HFFc6 (cell line): ENCODE measurements around the gene ERAP2. TPM values are rescaled to one million over a fixed set of nuclear protein-coding genes. Genes with fewer than 3 reads are reported as not detected.

Experiments used
- DNase-seq: peaks from one replicate; pipeline ENCODE4 v3.0.0-alpha.2; 2018
- H3K27ac Mint-ChIP-seq: 2 replicates; pipeline ENCODE4 v1.8.0; 2020; ENCODE audit warnings: mild to moderate bottlenecking, mixed read lengths
- H3K27me3 Mint-ChIP-seq: 2 replicates; pipeline ENCODE4 v1.8.0; 2021; ENCODE audit warnings: mild to moderate bottlenecking, moderate library complexity, mixed read lengths; ENCODE audit not compliant: insufficient read depth
- H3K36me3 Mint-ChIP-seq: 2 replicates; pipeline ENCODE4 v1.8.0; 2021; ENCODE audit warnings: low read depth, mixed read lengths
- H3K4me1 Mint-ChIP-seq: 2 replicates; pipeline ENCODE4 v1.8.0; 2020; ENCODE audit warnings: low read depth, mixed read lengths
- H3K4me3 Mint-ChIP-seq: 2 replicates; pipeline ENCODE4 v1.8.0; 2020; ENCODE audit warnings: mild to moderate bottlenecking, moderate library complexity, mixed read lengths
- H3K9me3 Mint-ChIP-seq: 2 replicates; pipeline ENCODE4 v1.8.0; 2020; ENCODE audit warnings: mild to moderate bottlenecking, mixed read lengths
- total RNA-seq, 6 experiments: library from RNA; stranded (reverse); fragmentation: NEBNext Ultra II Directional; extraction: Animal tissue kit (Norgen Biotek cat#: 25700); gene quantifications; 2 replicates in 1 of 6; 3 replicates in 5 of 6; pipeline ENCODE4 v1.2.3, GENCODE V29; 2021
- TF ChIP-seq, protein P1 (sequence below): fragments of 200-600 bp; sonication (generic); IDR thresholded peaks from 2 replicates; pipeline ENCODE4 v1.5.0; 2021; ENCODE audit warnings: antibody characterized with exemption, mild to moderate bottlenecking

ERAP2 gene
- total RNA-seq, 6 experiments from 2014 or later = 0.97 to 2.6 (median 1.5) TPM

- Mint-ChIP-seq H3K9me3 (no peaks in the 10 kb centered on the region), H3K36me3 (no peaks in the 10 kb centered on the region), H3K4me1 (peaks cover 9% of the 10 kb centered on the region), H3K27me3 (peaks cover 24% of the 10 kb centered on the region), H3K4me3 (no peak overlapping the region), H3K27ac (no peak overlapping the region)
- DNase-seq = no peak
- TF ChIP-seq, protein P1, sequence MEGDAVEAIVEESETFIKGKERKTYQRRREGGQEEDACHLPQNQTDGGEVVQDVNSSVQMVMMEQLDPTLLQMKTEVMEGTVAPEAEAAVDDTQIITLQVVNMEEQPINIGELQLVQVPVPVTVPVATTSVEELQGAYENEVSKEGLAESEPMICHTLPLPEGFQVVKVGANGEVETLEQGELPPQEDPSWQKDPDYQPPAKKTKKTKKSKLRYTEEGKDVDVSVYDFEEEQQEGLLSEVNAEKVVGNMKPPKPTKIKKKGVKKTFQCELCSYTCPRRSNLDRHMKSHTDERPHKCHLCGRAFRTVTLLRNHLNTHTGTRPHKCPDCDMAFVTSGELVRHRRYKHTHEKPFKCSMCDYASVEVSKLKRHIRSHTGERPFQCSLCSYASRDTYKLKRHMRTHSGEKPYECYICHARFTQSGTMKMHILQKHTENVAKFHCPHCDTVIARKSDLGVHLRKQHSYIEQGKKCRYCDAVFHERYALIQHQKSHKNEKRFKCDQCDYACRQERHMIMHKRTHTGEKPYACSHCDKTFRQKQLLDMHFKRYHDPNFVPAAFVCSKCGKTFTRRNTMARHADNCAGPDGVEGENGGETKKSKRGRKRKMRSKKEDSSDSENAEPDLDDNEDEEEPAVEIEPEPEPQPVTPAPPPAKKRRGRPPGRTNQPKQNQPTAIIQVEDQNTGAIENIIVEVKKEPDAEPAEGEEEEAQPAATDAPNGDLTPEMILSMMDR = no peak
Observed at GRCh38 chr5:96857454-96857853, 18.8 kb upstream of the ERAP2 start.

DNA sequence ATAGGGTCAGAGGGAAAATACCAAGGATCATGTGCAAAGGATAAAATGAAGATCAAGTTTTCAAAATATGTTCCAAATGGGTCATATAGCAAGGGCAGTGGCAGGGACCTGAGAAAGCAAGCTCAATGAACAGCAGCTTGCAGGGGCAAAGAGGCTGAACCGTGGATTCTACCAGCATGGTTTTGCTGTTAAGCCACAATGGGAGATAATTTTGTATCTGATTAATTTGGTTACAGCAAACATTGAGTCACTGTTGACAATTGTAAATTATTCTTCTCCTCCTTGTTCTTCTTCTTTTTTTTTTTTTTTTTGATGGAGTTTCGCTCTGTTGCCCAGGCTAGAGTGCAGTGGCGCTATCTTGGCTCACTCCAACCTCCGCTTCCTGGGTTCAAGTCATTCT is 18.4 kb upstream of the ERAP2 start:
- Mint-ChIP-seq H3K4me1 (peaks cover 4% of the 10 kb centered on the region), H3K36me3 (no peaks in the 10 kb centered on the region), H3K27ac (no peak overlapping the region), H3K4me3 (no peak overlapping the region), H3K27me3 (peaks cover 23% of the 10 kb centered on the region), H3K9me3 (no peaks in the 10 kb centered on the region)
- TF ChIP-seq, protein P1 = no peak
- no peak for DNase-seq

GRCh38 chr5:96859375-96859774 is 16.9 kb upstream of the ERAP2 start:
- DNase-seq = no peak
- Mint-ChIP-seq H3K27me3 (peaks cover 26% of the 10 kb centered on the region), H3K4me1 (no peaks in the 10 kb centered on the region), H3K9me3 (no peaks in the 10 kb centered on the region), H3K27ac (no peak overlapping the region), H3K36me3 (no peaks in the 10 kb centered on the region), H3K4me3 (no peak overlapping the region)
- TF ChIP-seq, protein P1 = no peak

GRCh38 chr5:96861076-96861475 is 15.2 kb upstream of the ERAP2 start:
- Mint-ChIP-seq H3K36me3 (no peaks in the 10 kb centered on the region), H3K4me1 (no peaks in the 10 kb centered on the region), H3K4me3 (no peak overlapping the region), H3K27me3 (peaks cover 26% of the 10 kb centered on the region), H3K9me3 (no peaks in the 10 kb centered on the region), H3K27ac (no peak overlapping the region)
- DNase-seq = no peak
- TF ChIP-seq, protein P1 = no peak

- DNase-seq = no peak
- H3K36me3 Mint-ChIP-seq = no peaks in the 10 kb centered on the region
- TF ChIP-seq, protein P1 = no peak
- H3K27me3 Mint-ChIP-seq = peaks cover 21% of the 10 kb centered on the region
- H3K27ac Mint-ChIP-seq = no peak overlapping the region
- H3K4me3 Mint-ChIP-seq = no peak overlapping the region
- no peaks in the 10 kb centered on the region for H3K4me1 Mint-ChIP-seq
- H3K9me3 Mint-ChIP-seq = no peaks in the 10 kb centered on the region
Observed at GRCh38 chr5:96863114-96863513, 13.2 kb upstream of the ERAP2 start.
